GM12891 (cell line): ENCODE results near the gene MCU.
A peak's percentile ranks its signal among the peaks of the same experiment; 100 is the strongest.

Experiments
- DNase-seq: peaks from one replicate; pipeline ENCODE4 v3.0.0; 2011; ENCODE audit warnings: low spot score; ENCODE audit not compliant: insufficient read length
- FAIRE-seq: peaks from 2 replicates; lab custom pipeline; 2011; peaks lifted over from hg19 to GRCh38; lab: Jason Lieb, UNC
- PAX5 ChIP-seq: IDR thresholded peaks from 2 replicates; pipeline ENCODE4 v1.6.1; 2011; ENCODE audit warnings: low read length, moderate library complexity, mild to moderate bottlenecking; ENCODE audit not compliant: insufficient read depth, severe bottlenecking
- POLR2A ChIP-seq: IDR thresholded peaks from 2 replicates; pipeline ENCODE4 v1.6.1; 2011; ENCODE audit warnings: low read depth, low read length, control low read depth
- POLR2AphosphoS5 ChIP-seq: IDR thresholded peaks from 2 replicates; pipeline ENCODE4 v1.6.1; 2011; ENCODE audit warnings: low read depth, low read length, control low read depth
- POU2F2 ChIP-seq: IDR thresholded peaks from 2 replicates; pipeline ENCODE4 v1.6.1; 2011; ENCODE audit warnings: low read depth, mild to moderate bottlenecking, control low read depth, low read length, moderate library complexity
- SPI1 ChIP-seq: IDR thresholded peaks from 2 replicates; pipeline ENCODE4 v1.6.1; 2011; ENCODE audit warnings: low read depth, low read length, control low read depth
- TAF1 ChIP-seq: IDR thresholded peaks from 2 replicates; pipeline ENCODE4 v1.6.1; 2011; ENCODE audit warnings: low read depth, low read length, control low read depth

Gene MCU

GRCh38 chr10:72828294-72828693 lies 136.4 kb downstream of the MCU start:
- TF ChIP-seq SPI1 (no peak), POLR2A (no peak), TAF1 (no peak), PAX5 (no peak), POU2F2 (no peak), POLR2AphosphoS5 (no peak)
- no peak for FAIRE-seq

GRCh38 chr10:72830625-72831024 lies 138.7 kb downstream of the MCU start:
- DNase-seq: no peak
- no peak for FAIRE-seq
- TF ChIP-seq POLR2AphosphoS5 (no peak), PAX5 (no peak), SPI1 (no peak), POLR2A (no peak), TAF1 (no peak), POU2F2 (no peak)

More at GRCh38 chr10:72828294-72828693, 136.4 kb downstream of the MCU start:
- no peak for DNase-seq

GRCh38 chr10:72831696-72832409 lies 139.9 kb downstream of the MCU start:
- FAIRE-seq (no peak), DNase-seq (no peak)
- TF ChIP-seq PAX5: no peak
- TF ChIP-seq POLR2A: no peak

- FAIRE-seq: peak; percentile 5
These were observed 140.8 kb downstream of the MCU start for GRCh38 chr10:72832701-72833100.

GRCh38 chr10:72834183-72834825 lies 142.4 kb downstream of the MCU start:
- FAIRE-seq (no peak), DNase-seq (peak; percentile 15)
- no peak for TF ChIP-seq SPI1
- TF ChIP-seq PAX5: no peak
- TF ChIP-seq TAF1: no peak
- TF ChIP-seq POLR2AphosphoS5: no peak
- TF ChIP-seq POU2F2: no peak
- no peak for TF ChIP-seq POLR2A

More at GRCh38 chr10:72832701-72833100, 140.8 kb downstream of the MCU start:
- no peak for DNase-seq
- no peak for TF ChIP-seq TAF1
- no peak for TF ChIP-seq SPI1

GRCh38 chr10:72840319-72840718 lies 148.4 kb downstream of the MCU start:
- DNase-seq: no peak
- FAIRE-seq: no peak
- TF ChIP-seq SPI1 (no peak), POLR2AphosphoS5 (no peak), POLR2A (no peak), TAF1 (no peak), POU2F2 (no peak), PAX5 (no peak)

GRCh38 chr10:72841487-72841886 lies 149.5 kb downstream of the MCU start:
- FAIRE-seq (no peak), DNase-seq (no peak)
- TF ChIP-seq POU2F2: no peak
- TF ChIP-seq PAX5: no peak
- no peak for TF ChIP-seq POLR2AphosphoS5
- TF ChIP-seq POLR2A: no peak
- no peak for TF ChIP-seq SPI1
- no peak for TF ChIP-seq TAF1

- TF ChIP-seq POLR2AphosphoS5 (no peak), PAX5 (no peak)
- DNase-seq: no peak
- no peak for FAIRE-seq
These were observed 150.2 kb downstream of the MCU start for GRCh38 chr10:72842164-72842563.

- FAIRE-seq (no peak), DNase-seq (no peak)
These were observed 154.3 kb downstream of the MCU start for GRCh38 chr10:72846238-72846637.

GRCh38 chr10:72847681-72848080 lies 155.7 kb downstream of the MCU start:
- FAIRE-seq (no peak), DNase-seq (no peak)
- TF ChIP-seq SPI1 (no peak), POU2F2 (no peak), PAX5 (no peak), POLR2A (no peak), TAF1 (no peak), POLR2AphosphoS5 (no peak)

More at GRCh38 chr10:72846238-72846637, 154.3 kb downstream of the MCU start:
- TF ChIP-seq PAX5: no peak
- no peak for TF ChIP-seq POLR2AphosphoS5
- TF ChIP-seq POU2F2: no peak
- TF ChIP-seq POLR2A: no peak
- no peak for TF ChIP-seq TAF1
- no peak for TF ChIP-seq SPI1
